Measurements from ENCODE around the gene VWA5A.

VWA5A gene

DNA sequence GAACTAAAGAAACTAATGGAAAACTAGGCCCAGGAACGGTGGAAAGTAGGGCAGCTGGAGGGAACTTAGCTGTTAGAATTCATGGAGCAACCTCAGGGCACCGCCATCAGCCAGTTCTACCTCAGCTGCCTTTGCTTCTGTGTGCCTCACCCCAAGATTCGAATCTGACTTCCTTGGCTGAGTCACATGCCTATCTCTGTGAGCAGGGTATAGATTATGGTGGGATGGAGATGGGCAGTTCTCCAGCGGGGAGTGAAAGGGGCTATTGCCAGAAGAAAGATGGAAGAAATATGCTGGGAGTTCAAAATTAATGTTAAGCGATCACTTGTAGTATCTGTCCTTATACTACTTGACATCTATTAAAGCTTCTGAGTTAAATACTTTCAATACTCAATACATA, 18.9 kb upstream of the VWA5A start:
- TF ChIP-seq CTCF (IDR thresholded peaks at IDR 0.05; ENCODE audit: extremely low read depth, missing control alignments) = no peak
- no peak for DNase-seq (ENCODE audit: low spot score)

- no peak for TF ChIP-seq CTCF (IDR thresholded peaks at IDR 0.05; ENCODE audit: extremely low read depth, missing control alignments)
These were observed 17.1 kb upstream of the VWA5A start for GRCh38 chr11:124098141-124098540.

DNA sequence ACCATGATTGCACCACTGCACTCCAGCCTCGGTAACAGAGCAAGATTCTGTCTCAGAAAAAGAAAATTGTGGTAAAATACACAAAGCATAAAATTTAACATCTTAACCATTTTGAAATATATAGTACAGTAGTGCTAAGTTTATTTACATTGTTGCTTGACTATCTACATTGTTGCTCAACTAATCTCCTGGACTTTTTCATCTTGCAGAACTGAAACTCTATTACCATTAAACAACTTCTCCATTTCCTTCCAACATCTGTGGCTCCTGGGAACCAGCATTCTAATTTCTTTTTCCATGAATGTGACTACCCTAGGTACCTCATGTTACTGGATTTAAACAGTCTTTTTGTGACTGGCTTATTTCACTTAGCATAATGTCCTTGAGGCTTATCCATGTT, 13.5 kb upstream of the VWA5A start:
- DNase-seq (ENCODE audit: low spot score) = no peak
- no peak for TF ChIP-seq CTCF (IDR thresholded peaks at IDR 0.05; ENCODE audit: extremely low read depth, missing control alignments)

More at GRCh38 chr11:124098141-124098540, 17.1 kb upstream of the VWA5A start:
- DNase-seq (ENCODE audit: low spot score) = no peak

- peak; percentile 7 for TF ChIP-seq CTCF (IDR thresholded peaks at IDR 0.05; ENCODE audit: extremely low read depth, missing control alignments)
- DNase-seq (ENCODE audit: low spot score) = peak; percentile 23
These were observed 7.1 kb upstream of the VWA5A start for GRCh38 chr11:124108156-124108555.

DNA sequence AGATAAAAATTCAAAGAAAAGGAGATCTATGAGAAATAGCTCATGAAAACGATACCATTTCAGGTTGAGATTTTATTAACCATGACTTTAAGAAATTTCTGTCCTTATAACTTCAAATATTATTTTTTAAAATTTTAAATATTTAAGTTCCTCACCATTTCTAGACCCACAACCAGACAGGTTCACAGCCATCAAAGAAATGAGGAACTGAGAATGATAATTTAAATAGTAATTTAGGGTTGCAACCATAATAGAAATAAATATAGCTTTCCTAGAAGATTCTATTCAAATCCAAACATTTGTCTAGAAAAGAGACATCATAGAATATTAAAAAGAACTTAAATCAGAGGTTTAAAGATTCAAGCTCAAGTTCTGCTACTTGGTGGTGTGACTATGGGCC, 5.9 kb upstream of the VWA5A start:
- TF ChIP-seq CTCF (IDR thresholded peaks at IDR 0.05; ENCODE audit: extremely low read depth, missing control alignments) = no peak
- DNase-seq (ENCODE audit: low spot score) = no peak

- no peak for TF ChIP-seq CTCF (IDR thresholded peaks at IDR 0.05; ENCODE audit: extremely low read depth, missing control alignments)
- no peak for DNase-seq (ENCODE audit: low spot score)
These were observed 5.0 kb upstream of the VWA5A start for GRCh38 chr11:124110201-124110600.

- TF ChIP-seq CTCF (IDR thresholded peaks at IDR 0.05; ENCODE audit: extremely low read depth, missing control alignments) = no peak
- DNase-seq (ENCODE audit: low spot score) = no peak
These were observed 1.4 kb upstream of the VWA5A start for GRCh38 chr11:124113890-124114289.

Data from GM20000 (cell line).